AG08395 (cell line): ENCODE results near the gene USO1.

Experiments
- DNase-seq: peaks from one replicate; pipeline ENCODE4 v3.0.0; 2012; ENCODE audit warnings: mixed read lengths, low spot score

Gene USO1

GRCh38 chr4:75843596-75843995 is 119.2 kb downstream of the USO1 start:
- DNase-seq, result no peak

GRCh38 chr4:75844151-75844662 is 119.8 kb downstream of the USO1 start:
- DNase-seq, result peak; percentile 78

DNA sequence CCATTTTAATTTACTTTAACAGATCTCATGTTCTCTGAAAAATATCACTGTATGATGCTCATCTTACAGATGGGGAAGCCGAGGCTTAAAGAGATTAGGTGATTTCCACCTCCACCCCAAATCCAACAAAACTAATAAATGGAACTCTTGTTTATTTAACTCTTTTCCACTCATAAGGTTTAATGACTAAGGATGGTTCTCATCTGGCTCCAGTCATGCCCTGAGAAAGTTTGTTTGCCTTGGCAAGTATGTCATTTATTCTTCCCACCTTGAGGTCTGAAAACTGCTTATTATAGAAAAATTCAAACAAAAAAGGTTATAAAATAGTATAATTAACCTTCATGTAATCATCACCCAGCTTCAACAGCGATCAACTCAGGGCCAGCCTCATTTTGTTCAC is 121.6 kb downstream of the USO1 start:
- DNase-seq, result no peak

GRCh38 chr4:75848171-75848760 is 123.9 kb downstream of the USO1 start:
- DNase-seq, result peak; percentile 84

DNA sequence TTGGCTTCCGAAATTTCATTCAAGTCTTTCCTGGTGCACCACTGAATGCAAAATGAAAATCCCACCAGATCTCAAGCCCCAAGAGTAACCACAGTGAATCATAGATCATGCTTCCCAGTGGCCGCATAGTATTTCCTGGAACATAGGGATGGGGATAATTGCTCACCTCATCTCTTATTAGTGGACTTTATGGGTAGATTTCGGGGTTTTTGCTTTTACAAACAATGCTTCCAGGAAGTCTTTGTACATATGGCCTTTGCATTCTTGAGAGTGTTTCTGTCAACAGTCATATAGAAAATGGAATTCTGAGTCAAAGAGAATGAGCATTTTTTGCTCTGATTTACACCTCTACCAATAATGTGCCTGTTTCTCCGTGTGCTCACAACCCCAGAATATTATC is 124.5 kb downstream of the USO1 start:
- no peak for DNase-seq

DNA sequence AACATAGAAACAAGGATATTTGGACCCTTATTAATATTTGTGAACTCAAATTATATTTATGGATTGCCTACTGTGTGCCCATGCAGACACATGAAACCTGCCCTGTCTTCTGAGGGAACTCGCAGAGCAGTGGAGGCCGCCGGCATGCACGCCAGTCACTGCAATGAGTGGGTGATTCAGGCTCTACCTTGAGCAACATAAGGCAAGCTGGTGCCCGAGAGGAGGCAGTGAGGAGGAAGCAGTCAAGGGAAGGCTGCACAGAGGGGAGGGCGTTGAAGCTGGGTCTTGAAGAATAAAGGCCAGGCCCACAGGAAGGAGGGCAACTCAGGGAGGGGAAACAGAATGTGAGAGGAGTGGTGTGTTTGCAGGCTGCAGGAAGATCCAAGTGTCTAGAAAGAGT is 125.1 kb downstream of the USO1 start:
- no peak for DNase-seq

- no peak for DNase-seq
These were observed 134.3 kb downstream of the USO1 start for GRCh38 chr4:75858721-75859120.

GRCh38 chr4:75860606-75861005 is 136.2 kb downstream of the USO1 start:
- no peak for DNase-seq
